HG03159 (cell line): ENCODE data around the gene AGGF1.
"Not testable (repeated sequence)": the region's sequence is repeated elsewhere in the genome, so short reads cannot be mapped to it uniquely, and the experiment has no call there.

Experiments used
- ATAC-seq: cut with Tn5 transposase; IDR thresholded peaks from one replicate; pipeline ENCODE4 v1.9.1; 2021; ENCODE audit warnings: mild to moderate bottlenecking, moderate library complexity; ENCODE audit not compliant: unreplicated experiment

Gene AGGF1

GRCh38 chr5:77083088-77083487 lies 52.9 kb downstream of the AGGF1 start:
- no peak for ATAC-seq

- ATAC-seq, result no peak
Measured at GRCh38 chr5:77086368-77086688, 56.1 kb downstream of the AGGF1 start.

GRCh38 chr5:77086689-77087483 lies 56.7 kb downstream of the AGGF1 start, which contains the start of gene ZBED3:
TSS of gene ZBED3 (minus strand) at chr5:77087285. CDS start at chr5:77077878, 9,407 bp downstream.
- peak; percentile 65 for ATAC-seq

GRCh38 chr5:77087484-77088261 lies 57.5 kb downstream of the AGGF1 start:
- ATAC-seq, result peak; percentile 7

- no peak for ATAC-seq
Measured at GRCh38 chr5:77095189-77095588, 65.0 kb downstream of the AGGF1 start.

- ATAC-seq, result no peak
Measured at GRCh38 chr5:77101298-77101697, 71.1 kb downstream of the AGGF1 start.

GRCh38 chr5:77102549-77102948 lies 72.3 kb downstream of the AGGF1 start:
- ATAC-seq, result no peak

- ATAC-seq, result no peak
Measured at GRCh38 chr5:77103457-77103856, 73.3 kb downstream of the AGGF1 start.

GRCh38 chr5:77104813-77105212 lies 74.6 kb downstream of the AGGF1 start:
- no peak for ATAC-seq

GRCh38 chr5:77107035-77107434 lies 76.8 kb downstream of the AGGF1 start:
- ATAC-seq, result not testable (repeated sequence)
